Caco-2 (cell line): ENCODE measurements around the gene TNFAIP8L2. TPM values are rescaled to one million over a fixed set of nuclear protein-coding genes. Genes with fewer than 3 reads are reported as not detected.

Experiments used
- BruUV-seq: library from RNA; stranded (reverse); fragments of 400-500 nt; replicated peaks from 2 replicates; lab custom pipeline; 2021; lab: Mats Ljungman, UMichigan
- CTCF ChIA-PET: fragments of 300-600 bp; sonication (Branson Sonifier 250); formaldehyde crosslinking; loops from one replicate; lab custom pipeline; 2022; ENCODE audit warnings: antibody characterized with exemption; lab: Charles Lee
- POLR2A ChIA-PET: fragments of 300-600 bp; sonication (Branson Sonifier 250); formaldehyde crosslinking; loops from one replicate; lab custom pipeline; 2022; ENCODE audit warnings: antibody characterized with exemption; lab: Charles Lee
- DNase-seq, 2 experiments: peaks; one replicate each; pipeline versions ENCODE4 v3.0.0 to v3.0.0-alpha.2; 2020 to 2022
- H3K27me3 ChIP-seq: replicated peaks from 2 replicates; pipeline ENCODE4 v1.6.0; 2011; ENCODE audit warnings: low read length; ENCODE audit not compliant: control insufficient read depth, insufficient read depth
- H3K36me3 ChIP-seq: 2 replicates; pipeline ENCODE4 v1.5.1; 2011; ENCODE audit warnings: low read length; ENCODE audit not compliant: control insufficient read depth, insufficient read depth
- H3K4me1 ChIP-seq: fragments of 250-450 bp; sonication (Bioruptor Pico); 2 replicates; pipeline ENCODE4 v1.5.1; 2020; ENCODE audit warnings: mild to moderate bottlenecking
- H3K4me3 ChIP-seq: 2 replicates; pipeline ENCODE4 v1.5.1; 2011; ENCODE audit warnings: low read depth, mild to moderate bottlenecking, control low read depth, low read length
- H3K9me3 ChIP-seq: fragments of 250-450 bp; sonication (Bioruptor Pico); 2 replicates; pipeline ENCODE4 v1.5.1; 2020; ENCODE audit warnings: mild to moderate bottlenecking, moderate library complexity
- H3K27ac Mint-ChIP-seq: one replicate; pipeline ENCODE4 v1.8.0; 2022; ENCODE audit warnings: mixed read lengths; ENCODE audit not compliant: unreplicated experiment
- H3K27me3 Mint-ChIP-seq: one replicate; pipeline ENCODE4 v1.8.0; 2022; ENCODE audit warnings: mixed read lengths; ENCODE audit not compliant: insufficient read depth, unreplicated experiment
- H3K36me3 Mint-ChIP-seq: one replicate; pipeline ENCODE4 v1.8.0; 2022; ENCODE audit warnings: mild to moderate bottlenecking, mixed read lengths; ENCODE audit not compliant: insufficient read depth, unreplicated experiment
- H3K4me1 Mint-ChIP-seq: one replicate; pipeline ENCODE4 v1.8.0; 2022; ENCODE audit warnings: low read depth, mixed read lengths; ENCODE audit not compliant: unreplicated experiment
- H3K4me3 Mint-ChIP-seq: one replicate; pipeline ENCODE4 v1.8.0; 2022; ENCODE audit warnings: mild to moderate bottlenecking, moderate library complexity, mixed read lengths; ENCODE audit not compliant: unreplicated experiment
- H3K9me3 Mint-ChIP-seq: one replicate; pipeline ENCODE4 v1.8.0; 2022; ENCODE audit warnings: mixed read lengths; ENCODE audit not compliant: unreplicated experiment
- CTCF ChIP-seq, 2 experiments: fragments of 200-600 bp in 1 of 2; IDR thresholded peaks; 1 replicate in 1 of 2; 2 replicates in 1 of 2; pipeline versions ENCODE4 v1.5.1 to v1.8.0; 2011 to 2022; ENCODE audit warnings: antibody characterized with exemption in 1 of 2, control low read depth in 1 of 2, inconsistent platforms in 1 of 2, low read depth in 1 of 2, low read length in 1 of 2, mild to moderate bottlenecking in 1 of 2, moderate library complexity in 1 of 2; ENCODE audit not compliant: insufficient read depth in 1 of 2, severe bottlenecking in 1 of 2, unreplicated experiment in 1 of 2
- intact Hi-C: fragments of 100-400 bp; cut with micrococcal nuclease; formaldehyde crosslinking; loops from one replicate; pipeline ENCODE4 v1.10.0; 2022; ENCODE audit not compliant: unreplicated experiment
- total RNA-seq: library from RNA; stranded (reverse); gene quantifications from 2 replicates; pipeline ENCODE4 v1.2.3, GENCODE V29; 2022

The TNFAIP8L2 gene
- total RNA-seq, 1 experiment from 2014 or later, result not detected

GRCh38 chr1:151135433-151136385 lies 20.7 kb upstream of the TNFAIP8L2 start:
- POLR2A ChIA-PET, result no interaction called here
- Histone ChIP-seq H3K36me3 (no peaks in the 10 kb centered on the region), H3K9me3 (no peaks in the 10 kb centered on the region), H3K4me1 (peaks cover 5% of the 10 kb centered on the region; the same call in 1 of the 2 replicates), H3K27me3 (no peaks in the 10 kb centered on the region), H3K4me3 (no peak overlapping the region)
- no peak for DNase-seq
- no peaks in the 10 kb centered on the region for H3K9me3 Mint-ChIP-seq
- no peaks in the 10 kb centered on the region for H3K27me3 Mint-ChIP-seq
- H3K27ac Mint-ChIP-seq, result no peak overlapping the region
- peaks cover 7% of the 10 kb centered on the region for H3K36me3 Mint-ChIP-seq
- H3K4me3 Mint-ChIP-seq, result no peak overlapping the region
- BruUV-seq, result no TSS peak
- intact Hi-C loops, result no loop called here
- TF ChIP-seq CTCF (IDR thresholded peaks at IDR 0.05; ENCODE audit: insufficient read depth in 1 of 2, low read depth in 1 of 2, low read length in 1 of 2, severe bottlenecking in 1 of 2, unreplicated experiment in 1 of 2), result peak in 1 of 2 experiments; percentile 23
- CTCF ChIA-PET, result interaction anchor here (1.3 kb wide), 1 partner anchor 36 kb away, joined by 4 read pairs; no protein-coding TSS in a partner anchor
- H3K4me1 Mint-ChIP-seq, result no peaks in the 10 kb centered on the region

- H3K36me3 Mint-ChIP-seq, result no peaks in the 10 kb centered on the region
- H3K4me1 Mint-ChIP-seq, result no peaks in the 10 kb centered on the region
- no TSS peak for BruUV-seq
- no peaks in the 10 kb centered on the region for H3K9me3 ChIP-seq
- H3K27ac Mint-ChIP-seq, result no peak overlapping the region
- no peaks in the 10 kb centered on the region for H3K4me1 ChIP-seq
- intact Hi-C loops, result no loop called here
- ChIA-PET POLR2A (no interaction called here), CTCF (interaction anchor here (0.6 kb wide), 1 partner anchor 142 kb away, joined by 4 read pairs; no protein-coding TSS in a partner anchor)
- H3K9me3 Mint-ChIP-seq, result no peaks in the 10 kb centered on the region
- DNase-seq, result no peak
- H3K27me3 ChIP-seq, result no peaks in the 10 kb centered on the region
- no peaks in the 10 kb centered on the region for H3K27me3 Mint-ChIP-seq
- no peak for TF ChIP-seq CTCF (IDR thresholded peaks at IDR 0.05; ENCODE audit: insufficient read depth in 1 of 2, low read depth in 1 of 2, low read length in 1 of 2, severe bottlenecking in 1 of 2, unreplicated experiment in 1 of 2)
- H3K36me3 ChIP-seq, result no peaks in the 10 kb centered on the region
- no peak overlapping the region for H3K4me3 ChIP-seq
- H3K4me3 Mint-ChIP-seq, result no peak overlapping the region
Observed at GRCh38 chr1:151137789-151138188, 18.7 kb upstream of the TNFAIP8L2 start.

GRCh38 chr1:151142411-151143056 lies 13.9 kb upstream of the TNFAIP8L2 start:
- Mint-ChIP-seq H3K27me3 (no peaks in the 10 kb centered on the region), H3K4me3 (no peak overlapping the region), H3K36me3 (peaks cover 4% of the 10 kb centered on the region), H3K9me3 (no peaks in the 10 kb centered on the region), H3K27ac (no peak overlapping the region), H3K4me1 (peaks cover 7% of the 10 kb centered on the region)
- no peak for TF ChIP-seq CTCF (IDR thresholded peaks at IDR 0.05; ENCODE audit: insufficient read depth in 1 of 2, low read depth in 1 of 2, low read length in 1 of 2, severe bottlenecking in 1 of 2, unreplicated experiment in 1 of 2)
- no TSS peak for BruUV-seq
- no peak overlapping the region for H3K4me3 ChIP-seq
- intact Hi-C loops, result no loop called here
- peaks cover 6% of the 10 kb centered on the region for H3K4me1 ChIP-seq
- ChIA-PET POLR2A (no interaction called here), CTCF (interaction anchor here (1.1 to 1.3 kb wide), 2 partner anchors 11 to 43 kb away, joined by 4 read pairs; no protein-coding TSS in a partner anchor)
- H3K9me3 ChIP-seq, result no peaks in the 10 kb centered on the region
- H3K27me3 ChIP-seq, result no peaks in the 10 kb centered on the region
- H3K36me3 ChIP-seq, result no peaks in the 10 kb centered on the region
- DNase-seq, result no peak
